OCI-LY1 (cell line): ENCODE measurements around the gene TMEFF2.

Experiments used
- H2AFZ ChIP-seq: fragments of 200-600 bp; sonication (generic), shearing (Covaris generic); 2 replicates; pipeline ENCODE4 v1.6.0; 2014; ENCODE audit warnings: antibody characterized with exemption, mild to moderate bottlenecking, low read length
- H3F3A ChIP-seq: fragments of 200-600 bp; sonication (generic), shearing (Covaris generic); 2 replicates; pipeline ENCODE4 v1.6.0; 2014; ENCODE audit warnings: mild to moderate bottlenecking, antibody characterized with exemption, low read length, moderate library complexity; ENCODE audit not compliant: insufficient read depth
- H3K27ac ChIP-seq: fragments of 200-600 bp; sonication (generic); 2 replicates; pipeline ENCODE4 v1.5.1; 2014; ENCODE audit warnings: low read length, mixed run types, mild to moderate bottlenecking, low read depth; ENCODE audit not compliant: poor library complexity, severe bottlenecking
- H3K27me3 ChIP-seq: fragments of 200-600 bp; sonication (generic); 2 replicates; pipeline ENCODE4 v1.6.0; 2014; ENCODE audit warnings: antibody characterized with exemption, mild to moderate bottlenecking, low read length, moderate library complexity; ENCODE audit not compliant: insufficient read depth
- H3K36me3 ChIP-seq: fragments of 200-600 bp; sonication (generic); 2 replicates; pipeline ENCODE4 v1.6.1; 2014; ENCODE audit warnings: mild to moderate bottlenecking, antibody characterized with exemption, low read length, moderate library complexity, mixed read lengths; ENCODE audit not compliant: insufficient read depth
- H3K4me1 ChIP-seq: fragments of 200-600 bp; sonication (generic); 2 replicates; pipeline ENCODE4 v1.5.1; 2014; ENCODE audit warnings: mild to moderate bottlenecking, low read length, moderate library complexity; ENCODE audit not compliant: insufficient read depth, severe bottlenecking
- H3K4me2 ChIP-seq: fragments of 200-600 bp; sonication (generic), shearing (Covaris generic); 2 replicates; pipeline ENCODE4 v1.6.1; 2014; ENCODE audit warnings: low read length
- H3K4me3 ChIP-seq: fragments of 200-600 bp; sonication (generic); 2 replicates; pipeline ENCODE4 v1.5.1; 2014; ENCODE audit warnings: low read length, low read depth, mild to moderate bottlenecking, mixed read lengths; ENCODE audit not compliant: poor library complexity, severe bottlenecking
- H3K79me2 ChIP-seq: fragments of 200-600 bp; shearing (Covaris generic); 2 replicates; pipeline ENCODE4 v1.6.1; 2016; ENCODE audit warnings: mixed run types, low read length, mixed read lengths; ENCODE audit not compliant: insufficient read depth
- H3K9ac ChIP-seq: fragments of 200-600 bp; sonication (generic), shearing (Covaris generic); 2 replicates; pipeline ENCODE4 v1.6.1; 2014; ENCODE audit warnings: mild to moderate bottlenecking, low read length, mixed read lengths
- H3K9me2 ChIP-seq: fragments of 200-600 bp; sonication (generic), shearing (Covaris generic); 2 replicates; pipeline ENCODE4 v1.6.1; 2014; ENCODE audit warnings: low read depth, mild to moderate bottlenecking, low read length, mixed read lengths
- H3K9me3 ChIP-seq: fragments of 200-600 bp; shearing (Covaris generic); 2 replicates; pipeline ENCODE4 v1.6.1; 2014; ENCODE audit warnings: low read length, mixed read lengths
- H4K20me1 ChIP-seq: fragments of 200-600 bp; sonication (generic), shearing (Covaris generic); 2 replicates; pipeline ENCODE4 v1.6.0; 2016; ENCODE audit warnings: mild to moderate bottlenecking, low read length; ENCODE audit not compliant: insufficient read depth
- EZH2 ChIP-seq: fragments of 200-600 bp; sonication (generic), shearing (Covaris generic); IDR thresholded peaks from 2 replicates; pipeline ENCODE4 v1.8.0; 2017; ENCODE audit warnings: borderline replicate concordance, mixed run types, mild to moderate bottlenecking, antibody characterized with exemption, low read length, moderate library complexity, mixed read lengths
- TF ChIP-seq, protein P1 (sequence below): fragments of 200-600 bp; sonication (generic), shearing (Covaris generic); IDR thresholded peaks from 2 replicates; pipeline ENCODE4 v1.5.1; 2017; ENCODE audit warnings: mild to moderate bottlenecking, antibody characterized with exemption, low read length, moderate library complexity, mixed read lengths

Gene TMEFF2

DNA sequence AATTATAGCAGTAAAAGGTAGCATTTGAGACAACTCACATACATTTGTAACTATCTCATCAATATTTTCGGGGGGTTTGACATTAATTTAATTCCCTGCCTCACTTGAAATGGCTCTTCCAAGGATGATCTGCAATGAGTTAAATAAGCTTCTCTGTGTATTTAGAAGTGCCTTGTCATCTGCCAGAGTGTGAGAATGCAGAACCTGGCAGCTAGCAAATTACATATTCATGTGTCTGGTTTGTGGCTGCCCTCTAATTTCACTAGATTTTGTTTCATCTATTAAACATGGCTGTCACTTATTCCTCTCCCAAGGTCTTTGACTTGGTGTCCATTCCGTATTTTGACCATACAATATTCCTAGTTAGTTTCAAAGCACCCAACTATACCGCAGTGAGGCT is 189.5 kb downstream of the TMEFF2 start:
- no peaks in the 10 kb centered on the region for H3K4me1 ChIP-seq
- no peaks in the 10 kb centered on the region for H3K79me2 ChIP-seq
- H2AFZ ChIP-seq, result no peak overlapping the region
- no peak overlapping the region for H3K27ac ChIP-seq
- no peaks in the 10 kb centered on the region for H3K27me3 ChIP-seq
- no peak overlapping the region for H3K4me2 ChIP-seq
- H4K20me1 ChIP-seq, result no peaks in the 10 kb centered on the region
- H3K9me3 ChIP-seq, result no peaks in the 10 kb centered on the region
- no peaks in the 10 kb centered on the region for H3K36me3 ChIP-seq
- no peaks in the 10 kb centered on the region for H3K9me2 ChIP-seq
- no peak overlapping the region for H3K4me3 ChIP-seq
- H3F3A ChIP-seq, result no peaks in the 10 kb centered on the region
- TF ChIP-seq, protein P1, sequence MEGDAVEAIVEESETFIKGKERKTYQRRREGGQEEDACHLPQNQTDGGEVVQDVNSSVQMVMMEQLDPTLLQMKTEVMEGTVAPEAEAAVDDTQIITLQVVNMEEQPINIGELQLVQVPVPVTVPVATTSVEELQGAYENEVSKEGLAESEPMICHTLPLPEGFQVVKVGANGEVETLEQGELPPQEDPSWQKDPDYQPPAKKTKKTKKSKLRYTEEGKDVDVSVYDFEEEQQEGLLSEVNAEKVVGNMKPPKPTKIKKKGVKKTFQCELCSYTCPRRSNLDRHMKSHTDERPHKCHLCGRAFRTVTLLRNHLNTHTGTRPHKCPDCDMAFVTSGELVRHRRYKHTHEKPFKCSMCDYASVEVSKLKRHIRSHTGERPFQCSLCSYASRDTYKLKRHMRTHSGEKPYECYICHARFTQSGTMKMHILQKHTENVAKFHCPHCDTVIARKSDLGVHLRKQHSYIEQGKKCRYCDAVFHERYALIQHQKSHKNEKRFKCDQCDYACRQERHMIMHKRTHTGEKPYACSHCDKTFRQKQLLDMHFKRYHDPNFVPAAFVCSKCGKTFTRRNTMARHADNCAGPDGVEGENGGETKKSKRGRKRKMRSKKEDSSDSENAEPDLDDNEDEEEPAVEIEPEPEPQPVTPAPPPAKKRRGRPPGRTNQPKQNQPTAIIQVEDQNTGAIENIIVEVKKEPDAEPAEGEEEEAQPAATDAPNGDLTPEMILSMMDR, result no peak
- TF ChIP-seq EZH2, result no peak
- no peak overlapping the region for H3K9ac ChIP-seq

- Histone ChIP-seq H3F3A (no peaks in the 10 kb centered on the region), H3K4me3 (no peak overlapping the region), H3K9me3 (no peaks in the 10 kb centered on the region), H2AFZ (no peak overlapping the region), H3K27ac (no peak overlapping the region), H3K36me3 (no peaks in the 10 kb centered on the region), H3K9me2 (no peaks in the 10 kb centered on the region), H3K27me3 (no peaks in the 10 kb centered on the region), H4K20me1 (no peaks in the 10 kb centered on the region), H3K9ac (no peak overlapping the region), H3K79me2 (no peaks in the 10 kb centered on the region), H3K4me2 (no peak overlapping the region), H3K4me1 (no peaks in the 10 kb centered on the region)
- no peak for TF ChIP-seq EZH2
- TF ChIP-seq, protein P1, result no peak
Measured at GRCh38 chr2:192004188-192004963, 190.4 kb downstream of the TMEFF2 start.

DNA sequence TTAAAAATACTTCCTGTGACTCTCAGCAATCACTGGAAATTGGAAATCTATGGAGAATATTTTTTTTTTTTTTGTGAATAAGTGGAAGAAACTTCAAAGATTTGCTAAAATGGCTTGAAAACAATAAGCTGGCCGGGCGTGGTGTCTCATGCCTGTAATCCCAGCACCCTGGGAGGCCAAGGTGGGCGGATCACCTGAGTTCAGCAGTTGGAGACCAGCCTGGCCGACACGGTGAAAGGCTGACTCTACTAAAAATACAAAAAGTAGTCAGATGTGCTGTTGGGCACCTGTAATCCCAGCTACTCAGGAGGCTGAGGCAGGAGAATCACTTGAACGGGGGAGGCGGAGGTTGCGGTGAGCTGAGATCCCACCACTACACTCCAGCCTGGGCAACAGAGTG is 192.3 kb downstream of the TMEFF2 start:
- Histone ChIP-seq H3K36me3 (no peaks in the 10 kb centered on the region), H3K79me2 (no peaks in the 10 kb centered on the region), H3F3A (no peaks in the 10 kb centered on the region), H3K9me3 (no peaks in the 10 kb centered on the region), H3K4me2 (no peak overlapping the region), H3K9ac (no peak overlapping the region), H3K9me2 (no peaks in the 10 kb centered on the region), H3K4me3 (no peak overlapping the region), H3K27me3 (no peaks in the 10 kb centered on the region), H4K20me1 (no peaks in the 10 kb centered on the region), H3K27ac (no peak overlapping the region), H2AFZ (no peak overlapping the region), H3K4me1 (no peaks in the 10 kb centered on the region)
- TF ChIP-seq, protein P1, result no peak
- no peak for TF ChIP-seq EZH2
